NOMO-1 treated with DMSO at 0.1 percent for 48 hours (cell line): ENCODE measurements around the gene ZNF664.

Source experiments
- DNase-seq: peaks from one replicate; lab custom pipeline; 2025; ENCODE audit not compliant: unreplicated experiment; lab: John Stamatoyannopoulos, UW

Gene ZNF664

DNA sequence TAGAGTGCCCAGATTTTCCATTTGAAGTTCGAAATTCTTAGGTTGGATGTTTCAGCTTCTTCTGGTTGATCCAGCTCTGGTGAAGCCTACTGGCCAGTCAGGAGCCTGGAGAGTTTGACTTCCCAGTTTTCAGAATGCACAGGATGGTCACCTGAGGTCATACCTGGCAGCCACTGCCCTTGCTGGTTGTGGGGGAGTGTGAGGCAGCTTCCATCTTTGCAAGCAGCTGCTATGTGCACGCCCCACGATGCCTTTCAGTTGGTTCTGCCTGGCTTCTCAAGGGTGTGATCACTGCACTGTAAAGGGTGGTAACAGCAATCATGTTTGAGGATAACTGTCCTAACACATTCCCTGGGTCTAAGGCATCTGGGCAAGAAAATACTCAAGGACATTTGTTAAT is 15.8 kb upstream of the ZNF664 start:
- DNase-seq: no peak

DNA sequence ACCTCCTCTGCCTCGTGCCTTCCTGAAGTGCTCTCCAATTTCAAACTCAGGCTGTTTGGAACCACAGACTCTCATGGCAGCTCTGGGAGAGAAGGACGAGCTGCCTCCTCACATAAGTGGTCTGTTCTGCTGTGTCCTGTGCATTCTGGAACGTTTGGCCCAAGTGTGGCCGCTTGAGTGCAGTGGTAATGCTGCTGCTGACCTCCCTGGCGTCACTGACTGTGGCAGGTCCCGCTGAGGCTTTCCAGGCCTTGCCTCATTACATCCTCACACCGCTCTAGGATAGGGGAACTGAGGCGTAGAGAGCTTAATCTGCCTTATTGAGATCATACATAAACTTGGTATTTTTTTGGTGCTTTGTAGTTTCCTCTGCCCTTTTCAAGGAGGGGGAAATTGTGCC is 14.6 kb upstream of the ZNF664 start:
- no peak for DNase-seq

DNA sequence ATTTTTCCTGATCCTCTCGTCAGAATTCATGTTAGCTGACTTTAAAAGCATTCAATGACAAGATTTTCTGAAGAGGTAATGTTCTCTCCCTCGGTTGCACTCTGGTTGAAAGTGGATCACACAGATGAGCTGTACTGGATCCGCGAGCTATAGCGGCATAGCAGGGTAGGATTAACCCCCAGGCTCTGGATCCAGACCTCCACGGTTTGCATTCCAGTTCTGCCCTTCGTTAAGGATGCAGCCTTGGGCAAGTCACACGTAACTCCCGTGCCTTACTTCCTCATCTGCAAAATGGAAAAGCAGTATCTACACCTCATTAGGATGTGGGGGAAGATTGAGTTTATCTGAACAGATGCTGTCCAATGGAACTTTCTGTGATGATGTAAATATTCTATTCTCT is 14.1 kb upstream of the ZNF664 start:
- no peak for DNase-seq

DNA sequence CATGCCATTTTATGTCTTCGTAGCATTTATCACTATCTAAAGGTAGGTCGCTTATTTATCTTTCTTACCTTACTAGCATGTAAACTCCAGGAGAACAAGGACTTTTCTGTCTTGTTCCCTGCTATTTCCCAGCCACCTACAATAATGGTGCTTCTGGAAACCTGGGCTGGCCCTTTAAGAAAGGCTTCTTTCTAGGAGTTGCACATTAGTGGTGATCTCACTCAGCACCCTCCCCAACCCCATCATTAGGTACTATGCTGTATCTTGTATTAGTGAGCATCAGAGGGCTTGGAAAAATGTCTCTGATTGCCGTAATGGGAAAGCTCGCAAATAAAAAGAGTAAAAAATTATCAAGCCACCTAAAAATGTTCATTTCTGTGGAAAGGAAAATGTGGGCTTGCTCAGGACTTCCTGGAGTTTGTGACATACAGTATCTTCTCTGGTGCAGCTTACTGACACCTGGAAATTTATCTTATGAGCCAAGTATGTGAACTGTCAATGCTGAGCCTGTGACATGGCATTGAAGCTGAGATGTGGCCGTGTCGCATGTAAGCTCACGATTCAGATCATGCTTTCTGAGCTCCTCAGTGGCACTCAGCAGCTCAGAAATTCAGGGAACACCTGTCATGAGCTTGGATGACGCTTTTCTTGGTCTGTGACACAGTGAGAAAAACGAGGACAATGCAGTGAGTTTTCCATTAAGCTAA is 12.8 kb upstream of the ZNF664 start:
- DNase-seq: no peak

DNA sequence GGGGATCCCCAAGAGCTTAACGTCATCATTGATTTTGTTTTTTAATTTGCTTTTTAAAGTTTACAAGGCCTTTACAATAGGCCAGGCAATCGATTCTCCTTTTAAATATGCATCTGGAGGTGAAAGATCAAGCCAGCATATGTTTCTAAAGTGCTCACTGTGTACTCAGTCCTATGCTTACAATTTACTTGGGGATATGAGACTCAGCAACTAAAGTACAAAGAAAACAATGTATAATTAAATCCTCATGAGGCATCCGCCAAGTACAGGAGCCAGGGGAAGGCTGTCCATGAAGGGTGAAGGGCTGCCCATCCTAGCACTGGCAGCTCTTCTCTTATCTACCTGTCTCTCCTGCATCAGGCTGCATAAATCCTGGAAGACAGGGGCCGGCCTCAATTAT is 12.2 kb upstream of the ZNF664 start:
- no peak for DNase-seq

DNA sequence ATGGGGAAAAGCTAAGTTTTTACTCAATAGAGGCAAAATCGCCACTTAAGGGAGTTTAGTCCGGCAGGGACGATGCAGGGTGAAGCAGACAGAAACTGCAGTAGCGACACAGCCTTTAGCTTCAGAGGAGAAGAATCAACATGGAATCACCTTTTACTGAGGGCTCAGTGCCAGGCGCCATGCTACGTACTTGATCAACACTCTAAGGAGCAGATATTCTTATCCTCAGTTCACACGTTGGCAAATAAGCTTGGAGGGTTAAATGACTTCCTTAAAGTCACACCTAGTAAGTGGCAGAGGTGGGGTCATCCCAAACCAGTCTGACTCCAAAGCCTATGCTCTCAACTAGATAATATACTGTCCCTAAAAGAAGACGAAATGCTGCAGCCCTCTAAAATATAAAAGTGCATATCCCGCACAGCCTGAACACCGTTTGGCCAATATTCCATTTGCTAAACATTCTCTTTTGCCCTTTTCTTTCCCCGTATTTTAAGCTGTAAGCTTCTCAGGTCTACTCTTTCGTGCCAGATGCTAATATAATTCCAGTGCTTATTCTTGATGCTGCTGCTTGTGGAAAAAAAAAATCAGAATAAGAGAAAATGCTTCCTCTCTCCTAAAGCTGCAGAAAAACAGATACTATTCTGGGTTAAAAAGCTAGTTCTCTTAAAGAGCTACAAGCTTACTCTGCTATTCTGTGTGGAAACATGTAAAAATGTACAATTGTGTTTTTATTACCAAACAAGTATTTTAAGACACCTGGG is 11.2 kb upstream of the ZNF664 start:
- no peak for DNase-seq

DNA sequence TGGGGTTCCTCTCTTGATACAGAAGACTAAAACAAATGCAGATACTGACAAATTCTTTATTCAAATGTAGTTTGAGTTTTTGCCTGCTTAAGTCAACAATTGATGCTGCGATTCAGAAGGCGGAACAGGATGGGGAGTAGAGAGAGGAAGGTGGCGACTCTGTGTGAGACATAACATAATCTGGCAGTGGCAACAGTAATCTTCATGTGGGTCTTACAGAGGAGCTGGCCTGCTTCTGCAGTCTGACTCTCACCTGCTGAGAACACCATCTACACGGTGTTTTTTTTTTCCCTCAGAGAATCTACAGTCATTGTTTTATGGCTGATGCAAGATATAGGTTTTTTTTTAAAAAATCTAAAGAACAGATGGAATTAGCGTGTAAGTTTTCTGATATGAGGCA is 10.5 kb upstream of the ZNF664 start:
- DNase-seq: no peak

DNA sequence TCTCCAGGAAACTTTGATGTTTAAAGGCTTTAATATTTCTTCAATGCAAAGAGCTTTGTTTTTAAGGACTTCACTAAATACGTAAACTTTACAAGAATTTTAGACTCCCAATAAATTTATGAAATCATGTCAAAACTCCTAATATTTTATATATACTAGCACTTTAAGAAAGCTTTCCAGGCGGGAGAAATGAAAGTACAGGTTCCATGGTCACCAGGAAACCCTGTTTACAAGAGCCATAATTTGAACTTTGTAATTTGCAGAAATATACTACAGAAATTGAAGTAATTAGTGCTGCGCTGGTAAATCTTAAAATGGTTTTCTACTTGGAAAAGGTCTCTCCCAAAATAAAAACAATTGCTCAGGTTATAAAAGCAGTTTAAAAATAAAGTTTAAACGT is 9.2 kb upstream of the ZNF664 start:
- no peak for DNase-seq

DNA sequence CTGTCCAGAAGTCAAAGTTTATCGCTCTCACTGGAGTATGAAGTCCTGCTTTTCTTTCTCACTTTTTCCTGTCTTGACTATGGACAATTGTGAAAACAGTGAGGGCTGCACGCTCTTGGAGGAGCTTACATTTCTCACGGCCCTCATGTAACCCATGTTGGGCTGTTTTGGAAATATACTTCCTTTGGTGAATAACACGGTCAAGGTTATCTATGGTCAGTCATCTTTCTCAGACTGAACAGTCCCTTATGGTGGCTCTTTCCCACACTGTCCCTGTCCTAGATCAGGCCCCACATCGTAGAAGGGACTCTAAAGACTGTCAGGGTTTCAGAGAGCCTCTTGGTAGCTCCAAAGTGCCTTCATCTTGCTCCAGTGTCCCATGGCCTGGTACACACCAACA is 7.6 kb upstream of the ZNF664 start:
- no peak for DNase-seq

DNA sequence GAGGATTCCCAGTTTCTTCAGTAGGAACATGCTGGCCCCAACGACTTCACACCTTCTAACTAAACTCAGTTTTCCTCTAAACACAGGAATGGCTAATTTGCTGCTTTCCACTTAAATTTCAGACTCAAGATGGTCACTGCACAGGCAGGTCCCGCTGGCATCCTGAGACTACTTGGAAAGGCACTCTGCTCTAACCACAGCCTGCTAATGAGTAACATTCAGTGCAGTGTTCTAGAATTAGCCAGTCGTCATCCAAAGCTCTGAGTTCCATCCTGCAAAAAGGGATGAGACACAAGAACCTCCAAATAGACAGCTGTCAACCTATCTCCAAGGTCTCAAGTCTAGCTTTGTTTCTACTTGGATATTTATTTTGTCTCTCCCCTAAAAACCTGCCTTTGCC is 6.4 kb upstream of the ZNF664 start:
- DNase-seq: no peak

DNA sequence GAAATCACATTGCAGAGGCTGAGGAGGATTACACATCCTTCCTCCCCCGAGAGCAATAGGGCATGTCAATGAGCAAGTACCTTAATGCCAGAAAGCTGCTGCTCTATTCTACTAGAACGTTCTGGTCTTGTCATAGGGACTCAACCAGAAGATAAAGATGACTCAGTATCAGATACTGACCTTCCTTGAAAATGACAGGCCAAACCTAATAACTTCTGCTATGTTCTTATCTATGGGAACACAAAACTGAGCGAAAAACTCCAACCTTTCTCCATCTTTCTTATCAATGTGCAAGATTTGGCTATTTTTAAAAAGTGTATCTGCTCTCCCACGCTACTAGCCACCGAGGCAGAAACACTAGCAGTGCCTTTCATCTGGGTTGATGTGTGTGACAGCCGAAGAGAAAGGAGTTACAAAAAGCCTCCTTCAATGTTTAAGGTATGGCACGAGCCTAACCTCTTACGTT is 5.9 kb upstream of the ZNF664 start:
- no peak for DNase-seq

DNA sequence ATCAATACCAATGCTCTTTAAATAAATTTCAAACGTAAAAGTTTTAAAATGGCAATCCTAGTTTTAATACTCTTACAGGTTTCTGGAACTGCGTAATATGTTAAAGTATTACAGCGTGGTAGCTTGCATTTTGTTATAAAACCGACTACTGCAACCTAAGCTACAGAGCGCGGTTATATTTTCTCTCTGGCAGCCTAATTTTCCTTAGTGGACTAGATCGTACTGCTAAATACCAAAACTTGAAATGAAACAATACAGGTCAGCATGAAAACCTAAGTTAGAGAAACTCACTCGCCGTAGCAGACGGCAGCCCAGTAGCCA is 1.6 kb upstream of the ZNF664 start:
- DNase-seq: no peak

DNA sequence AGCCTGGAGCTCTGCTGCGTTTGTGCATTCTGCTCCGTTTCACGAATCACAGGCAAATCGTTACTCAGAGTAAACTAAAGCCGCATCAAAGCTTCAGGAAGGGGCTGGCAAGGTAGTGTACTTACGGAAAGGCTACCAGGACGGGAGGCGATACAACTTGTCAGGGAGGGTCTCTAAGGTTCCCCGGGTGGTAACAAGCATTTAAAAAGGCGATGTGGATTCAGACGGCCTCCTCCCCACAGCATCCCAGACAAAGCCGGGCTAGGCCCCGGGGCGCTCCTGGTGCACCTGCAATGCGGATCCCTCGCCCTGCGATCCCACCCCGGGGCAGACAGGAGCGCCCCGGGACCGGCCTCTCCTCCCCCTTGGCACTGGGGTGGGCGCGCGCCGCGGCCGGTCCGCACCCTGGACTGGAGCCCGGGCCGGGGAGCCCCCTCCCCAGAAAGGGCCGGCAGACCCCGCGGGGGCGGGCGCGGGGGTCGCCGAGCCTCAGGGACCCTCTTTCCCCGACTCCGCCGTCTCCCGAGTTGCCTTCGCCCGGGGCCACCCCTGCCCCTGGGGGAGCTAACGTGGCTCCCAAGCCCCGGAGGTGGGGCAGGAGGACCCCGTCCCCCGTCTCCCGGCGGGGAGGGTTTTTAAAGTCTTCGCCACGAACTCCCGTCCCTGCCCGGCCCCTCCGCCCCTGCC is 1.1 kb upstream of the ZNF664 start:
- no peak for DNase-seq

DNA sequence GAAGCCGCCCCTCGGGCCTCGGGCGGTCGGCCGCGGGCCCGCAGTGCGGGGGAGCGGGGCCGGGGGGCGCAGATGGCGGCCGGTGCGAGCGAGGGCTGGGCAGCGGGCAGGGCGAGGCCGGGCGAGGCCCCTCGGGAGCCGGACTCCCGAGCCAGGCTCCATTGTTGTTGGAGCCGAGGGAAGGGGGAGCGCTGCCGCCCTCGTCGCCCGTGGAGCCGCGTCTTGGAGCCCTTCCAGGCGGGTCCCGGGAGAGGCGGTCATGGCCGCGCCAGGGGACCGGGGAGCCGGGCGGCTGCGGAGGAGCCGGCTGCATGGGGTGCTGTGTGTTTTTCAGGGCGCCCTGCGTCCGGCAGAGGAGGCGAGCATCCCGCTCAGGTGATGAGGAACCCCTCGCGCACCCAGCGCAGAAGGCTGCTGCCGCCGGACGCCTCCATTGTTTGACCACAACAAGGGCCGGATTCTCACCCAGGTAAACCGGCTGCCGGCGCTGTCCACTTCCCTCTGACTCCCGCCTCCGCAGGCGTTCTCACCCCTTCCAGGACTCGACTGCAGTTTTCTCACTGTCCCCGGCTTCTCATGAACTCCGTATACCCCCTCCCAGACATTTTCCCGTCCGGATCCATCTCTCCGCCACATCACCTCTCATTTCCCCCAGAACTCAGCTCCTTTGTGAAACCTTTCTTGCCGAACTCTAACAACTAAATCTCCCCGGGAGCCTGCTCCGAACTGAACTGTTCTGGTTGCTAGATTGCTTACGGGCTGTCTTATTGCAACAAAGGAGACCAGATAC is 732 bp downstream of the ZNF664 start:
- DNase-seq: no peak

DNA sequence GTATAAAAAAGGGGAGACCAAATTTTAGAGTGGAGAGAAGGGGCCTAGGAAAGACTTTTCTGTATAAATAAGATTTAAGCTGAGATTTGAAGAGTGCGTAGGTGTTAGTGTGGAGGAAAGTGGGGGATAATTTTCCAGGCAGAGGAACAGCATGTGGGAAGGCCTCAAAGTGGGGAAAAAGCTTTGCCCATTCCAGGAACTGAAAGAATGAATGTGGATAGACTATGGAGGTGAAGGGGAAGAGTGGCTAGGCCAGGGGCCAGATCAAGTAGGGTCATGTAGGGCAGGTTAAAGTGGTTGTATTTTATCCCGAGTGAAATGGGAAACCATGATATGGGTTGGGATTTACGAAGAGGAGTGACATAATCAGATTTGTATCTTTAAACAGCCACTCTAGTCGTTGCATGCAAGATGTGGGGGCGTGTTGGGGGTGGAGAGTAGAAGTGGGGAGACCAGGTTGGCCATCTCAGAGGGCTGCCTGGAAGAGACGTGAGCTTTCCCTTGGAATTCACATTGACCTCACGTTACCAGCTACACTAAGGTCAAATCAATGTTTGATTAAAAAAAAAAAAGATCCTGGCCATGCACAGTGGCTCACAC is 3.3 kb downstream of the ZNF664 start:
- no peak for DNase-seq

DNA sequence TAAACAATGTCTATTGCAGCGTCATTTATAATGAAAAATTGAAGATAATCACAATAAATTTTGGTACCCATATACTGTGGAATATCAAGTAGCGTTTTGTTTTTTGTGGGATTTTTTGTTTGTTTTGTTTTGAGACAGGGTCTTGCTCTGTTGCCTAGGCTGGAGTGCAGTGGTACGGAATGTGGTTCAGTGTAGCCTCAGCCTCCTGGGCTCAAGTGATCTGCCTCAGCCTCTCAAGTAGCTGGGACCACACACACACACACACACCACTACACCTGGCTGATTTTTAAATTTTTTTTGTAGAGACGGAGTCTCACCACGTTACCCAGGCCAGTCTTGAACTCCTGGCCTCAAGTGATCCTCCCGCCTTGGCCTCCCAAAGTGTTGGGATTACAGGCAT is 6.6 kb downstream of the ZNF664 start:
- DNase-seq: no peak

DNA sequence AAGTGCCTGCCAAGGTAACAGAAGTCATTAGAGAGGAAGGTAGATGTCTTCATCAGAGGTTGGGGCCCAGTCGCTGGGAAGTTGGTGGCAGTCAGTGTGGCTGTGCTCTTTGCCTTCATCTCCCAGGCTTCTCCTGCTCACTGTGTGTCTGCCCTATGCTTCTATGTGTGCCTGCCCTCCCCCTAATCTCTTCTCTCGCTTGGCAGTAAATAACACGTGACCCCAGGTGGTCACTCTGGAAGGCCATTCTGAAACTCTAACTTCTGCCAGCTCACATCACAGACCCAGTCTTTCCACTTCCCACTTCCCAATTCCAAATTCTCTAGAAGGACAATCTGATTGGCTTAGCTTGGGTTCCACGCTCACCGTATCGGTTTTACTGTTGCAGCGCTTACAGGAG is 9.3 kb downstream of the ZNF664 start:
- no peak for DNase-seq

DNA sequence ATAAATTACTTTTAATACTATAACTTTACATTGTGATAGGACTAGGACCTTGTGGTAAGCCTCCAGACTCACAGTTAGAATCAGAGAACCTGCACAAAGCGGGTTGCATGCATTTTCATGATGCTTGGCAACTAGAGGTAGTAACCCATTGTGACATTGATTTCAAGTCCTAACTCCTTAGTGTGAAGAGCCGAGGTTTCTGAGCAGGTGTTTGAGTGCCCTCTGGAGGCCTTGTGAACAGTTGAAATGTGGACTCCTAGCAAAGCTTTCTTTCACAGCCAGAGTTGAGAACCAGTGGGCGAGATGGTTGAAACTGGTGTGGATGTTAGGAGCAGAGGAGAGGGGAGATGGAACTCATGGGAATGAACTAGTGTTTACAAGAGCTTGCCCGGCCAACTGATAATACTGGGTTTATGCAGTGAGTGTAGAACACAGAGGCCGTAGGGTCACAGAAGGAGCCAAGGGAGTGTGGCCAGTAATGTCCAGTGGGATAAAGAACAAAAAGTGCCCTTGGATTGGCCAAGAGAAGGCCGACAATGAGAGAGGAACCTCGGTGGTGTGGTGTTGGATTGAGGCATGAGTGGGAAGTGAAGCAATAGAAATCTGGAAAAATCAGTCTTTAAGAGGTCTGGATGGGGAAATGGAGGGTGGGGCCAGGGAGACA is 10.9 kb downstream of the ZNF664 start:
- DNase-seq: peak; percentile 52

DNA sequence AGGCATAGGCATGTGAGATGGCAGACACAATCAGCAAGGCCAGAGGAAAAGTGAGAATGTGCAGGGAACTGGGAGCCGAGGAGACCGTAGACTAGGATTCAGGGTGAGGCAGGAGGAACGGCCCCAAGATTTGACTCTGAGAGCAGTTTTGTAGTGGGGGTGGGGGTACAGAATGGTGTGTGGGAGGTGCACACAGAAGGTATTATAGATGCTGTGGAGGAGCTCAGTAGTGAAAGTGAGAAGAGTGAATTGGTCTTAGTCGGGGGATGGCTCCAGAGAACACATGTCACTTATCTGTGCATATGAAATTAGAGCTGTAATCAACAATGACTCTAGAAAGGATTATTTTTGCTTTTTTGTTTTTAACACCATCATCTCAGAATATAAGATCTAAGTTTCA is 11.9 kb downstream of the ZNF664 start:
- no peak for DNase-seq

DNA sequence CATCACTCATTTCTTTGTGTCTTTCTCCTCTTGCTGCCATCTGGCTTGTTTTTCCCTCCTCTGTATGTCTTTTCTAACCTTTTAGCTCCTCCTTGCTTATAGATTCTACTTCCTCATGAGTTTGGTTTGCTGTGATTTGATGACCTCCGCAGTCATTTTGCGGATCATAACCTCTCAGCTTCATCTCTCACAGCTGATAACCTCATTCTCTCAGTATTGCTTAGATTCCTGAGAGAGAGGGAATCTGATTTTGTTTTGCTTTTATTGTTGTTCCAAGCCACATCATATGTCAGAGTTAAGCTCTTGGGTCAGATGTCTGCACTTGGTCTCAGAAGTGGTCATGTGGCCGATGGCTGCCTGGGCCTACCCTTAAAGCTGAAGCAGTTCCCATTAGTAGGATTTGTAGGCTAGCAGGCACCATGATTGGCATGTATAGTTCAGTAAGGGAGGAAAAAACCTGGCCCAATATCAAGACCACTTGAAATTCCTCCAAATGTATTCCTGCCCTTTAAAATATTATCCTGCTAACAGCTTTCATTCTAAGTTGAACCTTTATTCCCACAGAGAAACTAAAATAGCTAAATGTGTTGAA is 13.5 kb downstream of the ZNF664 start:
- DNase-seq: no peak
